ENCODE measurements around the gene LMNB1.

- TF ChIP-seq, protein P1, sequence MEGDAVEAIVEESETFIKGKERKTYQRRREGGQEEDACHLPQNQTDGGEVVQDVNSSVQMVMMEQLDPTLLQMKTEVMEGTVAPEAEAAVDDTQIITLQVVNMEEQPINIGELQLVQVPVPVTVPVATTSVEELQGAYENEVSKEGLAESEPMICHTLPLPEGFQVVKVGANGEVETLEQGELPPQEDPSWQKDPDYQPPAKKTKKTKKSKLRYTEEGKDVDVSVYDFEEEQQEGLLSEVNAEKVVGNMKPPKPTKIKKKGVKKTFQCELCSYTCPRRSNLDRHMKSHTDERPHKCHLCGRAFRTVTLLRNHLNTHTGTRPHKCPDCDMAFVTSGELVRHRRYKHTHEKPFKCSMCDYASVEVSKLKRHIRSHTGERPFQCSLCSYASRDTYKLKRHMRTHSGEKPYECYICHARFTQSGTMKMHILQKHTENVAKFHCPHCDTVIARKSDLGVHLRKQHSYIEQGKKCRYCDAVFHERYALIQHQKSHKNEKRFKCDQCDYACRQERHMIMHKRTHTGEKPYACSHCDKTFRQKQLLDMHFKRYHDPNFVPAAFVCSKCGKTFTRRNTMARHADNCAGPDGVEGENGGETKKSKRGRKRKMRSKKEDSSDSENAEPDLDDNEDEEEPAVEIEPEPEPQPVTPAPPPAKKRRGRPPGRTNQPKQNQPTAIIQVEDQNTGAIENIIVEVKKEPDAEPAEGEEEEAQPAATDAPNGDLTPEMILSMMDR (conservative IDR thresholded peaks at IDR 0.05; ENCODE audit: low read length), result no peak
- TF ChIP-seq EZH2phosphoT487 (IDR thresholded peaks at IDR 0.05; ENCODE audit: borderline replicate concordance), result no peak
Observed at GRCh38 chr5:126812199-126812570, 35.2 kb downstream of the LMNB1 start.

Data from Loucy (cell line).